ENCODE results near the gene MTA1. TPM values are rescaled to one million over a fixed set of nuclear protein-coding genes. Genes with fewer than 3 reads are reported as not detected.

The MTA1 gene
- total RNA-seq, 1 donor from 2014 or later, result 227 TPM

GRCh38 chr14:105453847-105454246 lies 34.2 kb downstream of the MTA1 start:
- Mint-ChIP-seq H3K4me1 (ENCODE audit: low read depth) (no peaks in the 10 kb centered on the region), H3K36me3 (ENCODE audit: insufficient read depth) (peaks cover 12% of the 10 kb centered on the region), H3K9me3 (ENCODE audit: low read depth) (no peaks in the 10 kb centered on the region), H3K27ac (no peak overlapping the region), H3K27me3 (no peaks in the 10 kb centered on the region), H3K4me3 (ENCODE audit: low read depth) (no peak overlapping the region)
- TF ChIP-seq, protein P1, sequence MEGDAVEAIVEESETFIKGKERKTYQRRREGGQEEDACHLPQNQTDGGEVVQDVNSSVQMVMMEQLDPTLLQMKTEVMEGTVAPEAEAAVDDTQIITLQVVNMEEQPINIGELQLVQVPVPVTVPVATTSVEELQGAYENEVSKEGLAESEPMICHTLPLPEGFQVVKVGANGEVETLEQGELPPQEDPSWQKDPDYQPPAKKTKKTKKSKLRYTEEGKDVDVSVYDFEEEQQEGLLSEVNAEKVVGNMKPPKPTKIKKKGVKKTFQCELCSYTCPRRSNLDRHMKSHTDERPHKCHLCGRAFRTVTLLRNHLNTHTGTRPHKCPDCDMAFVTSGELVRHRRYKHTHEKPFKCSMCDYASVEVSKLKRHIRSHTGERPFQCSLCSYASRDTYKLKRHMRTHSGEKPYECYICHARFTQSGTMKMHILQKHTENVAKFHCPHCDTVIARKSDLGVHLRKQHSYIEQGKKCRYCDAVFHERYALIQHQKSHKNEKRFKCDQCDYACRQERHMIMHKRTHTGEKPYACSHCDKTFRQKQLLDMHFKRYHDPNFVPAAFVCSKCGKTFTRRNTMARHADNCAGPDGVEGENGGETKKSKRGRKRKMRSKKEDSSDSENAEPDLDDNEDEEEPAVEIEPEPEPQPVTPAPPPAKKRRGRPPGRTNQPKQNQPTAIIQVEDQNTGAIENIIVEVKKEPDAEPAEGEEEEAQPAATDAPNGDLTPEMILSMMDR (IDR thresholded peaks at IDR 0.05; ENCODE audit: unreplicated experiment), result no peak
- DNase-seq (ENCODE audit: low spot score, unreplicated experiment), result no peak

DNA sequence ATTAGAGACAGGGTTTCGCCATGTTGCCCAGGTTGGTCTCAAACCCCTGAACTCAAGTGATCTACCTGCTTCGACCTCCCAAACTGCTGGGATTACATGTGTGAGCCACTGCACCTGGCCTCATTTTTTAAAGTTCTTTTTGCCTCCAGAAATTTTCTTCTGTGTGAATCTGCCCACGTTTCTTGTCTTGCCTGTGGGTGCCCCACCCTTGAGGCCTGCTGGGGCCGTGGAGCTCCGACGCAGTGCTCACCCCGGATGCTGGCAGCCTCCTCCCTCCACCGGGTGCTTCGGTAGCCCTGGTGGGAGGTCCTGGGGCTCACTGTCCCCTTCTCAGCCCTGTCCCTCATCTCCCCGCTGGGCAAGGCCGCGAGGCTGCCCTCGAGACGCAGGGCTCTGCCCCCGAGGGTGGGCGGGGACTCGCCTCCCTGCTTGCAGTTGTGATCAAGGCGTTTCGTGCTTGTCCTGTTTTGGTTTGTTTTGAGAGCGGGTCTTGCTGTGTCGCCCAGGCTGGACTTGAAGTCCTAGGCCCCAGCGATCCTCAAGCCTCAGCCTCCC lies 35.5 kb downstream of the MTA1 start:
- no peak for DNase-seq (ENCODE audit: low spot score, unreplicated experiment)
- Mint-ChIP-seq H3K36me3 (ENCODE audit: insufficient read depth) (peaks cover 12% of the 10 kb centered on the region), H3K27ac (no peak overlapping the region)

DNA sequence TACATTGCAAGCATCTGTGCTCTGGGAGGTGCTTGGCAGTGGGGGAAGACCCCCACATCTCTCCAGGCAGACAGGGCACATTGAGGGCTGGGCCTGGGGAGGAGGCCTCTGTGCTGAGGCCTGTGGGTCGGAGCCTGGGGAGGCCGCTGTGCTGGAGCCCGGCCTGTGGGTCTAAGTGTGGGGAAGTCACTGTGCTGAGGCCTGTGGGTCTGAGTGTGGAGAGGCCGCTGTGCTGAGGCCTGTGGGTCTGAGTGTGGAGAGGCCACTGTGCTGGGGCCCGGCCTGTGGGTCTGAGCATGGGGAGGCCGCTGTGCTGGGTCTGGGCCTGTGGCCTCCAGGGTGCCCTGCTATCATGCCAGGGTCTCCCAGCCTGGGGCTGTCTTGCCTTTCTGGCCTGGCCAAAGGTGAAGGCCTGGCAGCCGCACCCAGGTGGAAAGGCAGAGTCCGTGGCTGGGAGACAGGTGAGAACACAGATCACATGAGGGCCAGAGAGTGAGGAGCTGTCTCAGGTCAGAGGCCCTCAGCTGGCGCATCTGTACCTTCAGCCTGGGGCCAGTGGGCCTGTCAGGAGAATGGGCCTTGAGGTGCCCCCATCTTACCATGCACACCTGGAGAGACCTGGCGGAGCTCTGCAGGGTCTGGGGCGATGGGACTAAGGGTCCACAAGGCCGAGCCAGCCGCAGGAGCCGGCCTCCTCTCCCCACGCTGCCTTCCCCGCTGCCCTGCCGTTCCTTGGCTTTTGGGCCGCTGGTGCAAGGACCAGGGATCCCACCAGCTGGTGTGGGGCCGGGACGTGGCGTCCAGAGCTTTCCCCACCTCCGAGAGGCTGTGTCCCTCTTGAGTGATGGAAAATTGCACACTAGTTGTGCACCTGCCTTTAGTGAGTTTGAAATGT lies 36.4 kb downstream of the MTA1 start:
- no peak for DNase-seq (ENCODE audit: low spot score, unreplicated experiment)
- H3K4me3 Mint-ChIP-seq (ENCODE audit: low read depth), result no peak overlapping the region
- no peak overlapping the region for H3K27ac Mint-ChIP-seq
- H3K4me1 Mint-ChIP-seq (ENCODE audit: low read depth), result no peaks in the 10 kb centered on the region
- peaks cover 13% of the 10 kb centered on the region for H3K36me3 Mint-ChIP-seq (ENCODE audit: insufficient read depth)
- H3K27me3 Mint-ChIP-seq, result no peaks in the 10 kb centered on the region
- TF ChIP-seq, protein P1 (IDR thresholded peaks at IDR 0.05; ENCODE audit: unreplicated experiment), result no peak
- no peaks in the 10 kb centered on the region for H3K9me3 Mint-ChIP-seq (ENCODE audit: low read depth)

More for the DNA sequence above, 35.5 kb downstream of the MTA1 start:
- H3K4me3 Mint-ChIP-seq (ENCODE audit: low read depth), result no peak overlapping the region
- H3K9me3 Mint-ChIP-seq (ENCODE audit: low read depth), result no peaks in the 10 kb centered on the region
- no peaks in the 10 kb centered on the region for H3K27me3 Mint-ChIP-seq
- H3K4me1 Mint-ChIP-seq (ENCODE audit: low read depth), result no peaks in the 10 kb centered on the region
- TF ChIP-seq, protein P1 (IDR thresholded peaks at IDR 0.05; ENCODE audit: unreplicated experiment), result no peak

GRCh38 chr14:105456736-105457617 lies 37.4 kb downstream of the MTA1 start:
- TF ChIP-seq, protein P1 (IDR thresholded peaks at IDR 0.05; ENCODE audit: unreplicated experiment), result no peak
- H3K9me3 Mint-ChIP-seq (ENCODE audit: low read depth), result no peaks in the 10 kb centered on the region
- H3K4me1 Mint-ChIP-seq (ENCODE audit: low read depth), result no peaks in the 10 kb centered on the region
- DNase-seq (ENCODE audit: low spot score, unreplicated experiment), result no peak
- no peaks in the 10 kb centered on the region for H3K27me3 Mint-ChIP-seq
- H3K27ac Mint-ChIP-seq, result no peak overlapping the region
- H3K36me3 Mint-ChIP-seq (ENCODE audit: insufficient read depth), result peaks cover 17% of the 10 kb centered on the region
- H3K4me3 Mint-ChIP-seq (ENCODE audit: low read depth), result no peak overlapping the region

DNA sequence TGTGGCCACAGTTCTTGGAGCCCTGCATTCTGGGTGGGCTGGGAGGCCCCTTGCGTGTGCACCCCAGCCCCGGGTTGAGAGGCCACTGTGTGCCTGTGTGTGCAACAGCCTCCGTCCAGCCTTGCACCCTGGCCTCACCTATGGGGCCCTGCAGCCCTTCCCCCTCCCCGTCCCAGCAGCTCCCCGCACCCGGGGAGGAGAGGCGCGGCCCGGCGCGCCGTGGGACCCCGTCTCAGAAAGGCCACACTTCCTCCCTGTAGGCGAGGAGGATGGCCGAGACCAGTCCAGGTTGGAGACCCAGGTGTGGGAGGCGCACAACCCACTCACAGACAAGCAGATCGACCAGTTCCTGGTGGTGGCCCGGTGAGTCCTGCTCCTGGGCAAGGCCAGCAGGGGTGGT lies 38.4 kb downstream of the MTA1 start:
- H3K27me3 Mint-ChIP-seq, result no peaks in the 10 kb centered on the region
- no peak overlapping the region for H3K4me3 Mint-ChIP-seq (ENCODE audit: low read depth)
- H3K36me3 Mint-ChIP-seq (ENCODE audit: insufficient read depth), result peaks cover 13% of the 10 kb centered on the region
- H3K9me3 Mint-ChIP-seq (ENCODE audit: low read depth), result no peaks in the 10 kb centered on the region
- no peak overlapping the region for H3K27ac Mint-ChIP-seq
- TF ChIP-seq, protein P1 (IDR thresholded peaks at IDR 0.05; ENCODE audit: unreplicated experiment), result no peak
- no peaks in the 10 kb centered on the region for H3K4me1 Mint-ChIP-seq (ENCODE audit: low read depth)
- no peak for DNase-seq (ENCODE audit: low spot score, unreplicated experiment)

All from progenitor cell of endocrine pancreas (in vitro differentiated cells).